HG03097 (cell line): ENCODE results near the gene TNKS2.

Experiments
- ATAC-seq: cut with Tn5 transposase; IDR thresholded peaks from one replicate; pipeline ENCODE4 v1.9.1; 2021; ENCODE audit not compliant: unreplicated experiment, low FRiP score

The TNKS2 gene

GRCh38 chr10:91907033-91907594, 108.9 kb downstream of the TNKS2 start:
- no peak for ATAC-seq

GRCh38 chr10:91907914-91908336, 109.7 kb downstream of the TNKS2 start:
- no peak for ATAC-seq

- ATAC-seq = peak; percentile 80
These were observed 110.3 kb downstream of the TNKS2 start for GRCh38 chr10:91908337-91909116.

GRCh38 chr10:91909117-91909677, 111.0 kb downstream of the TNKS2 start, which contains the start of gene FGFBP3:
FGFBP3 (minus strand) TSS chr10:91909486; CDS start chr10:91908969, 517 bp downstream.
- no peak for ATAC-seq

- no peak for ATAC-seq
These were observed 112.2 kb downstream of the TNKS2 start for GRCh38 chr10:91910467-91910866.
